ENCODE data around the gene TRIO. TPM values are rescaled to one million over a fixed set of nuclear protein-coding genes. Genes with fewer than 3 reads are reported as not detected.
A peak's percentile ranks its signal among the peaks of the same experiment; 100 is the strongest.

Gene TRIO
- total RNA-seq, 3 donors from 2014 or later (not counting 1 experiment from before 2014, with no cell fraction given) = 84.6 to 136 (median 94.3) TPM

GRCh38 chr5:14331386-14331781 lies 188.2 kb downstream of the TRIO start:
- no peak for TF ChIP-seq CTCF (IDR thresholded peaks at IDR 0.05)
- WGBS (ENCODE audit: insufficient coverage) = 5% methylated on average over 4 of the region's 4 CpGs
- DNase-seq (no peak), ATAC-seq (peak in 2 of 3 donors; percentile 33 to 36)
- Histone ChIP-seq H3K9me3 (ENCODE audit: control insufficient read depth, insufficient read depth, low read length) (no peaks in the 10 kb centered on the region), H3K27ac (ENCODE audit: low read length) (no peak overlapping the region), H3K4me1 (ENCODE audit: control insufficient read depth, insufficient read depth, low read length) (peaks cover 8% of the 10 kb centered on the region), H3K36me3 (ENCODE audit: control insufficient read depth, insufficient read depth, low read length) (no peaks in the 10 kb centered on the region), H3K27me3 (ENCODE audit: control insufficient read depth, insufficient read depth, low read length) (no peaks in the 10 kb centered on the region), H3K4me3 (ENCODE audit: low read length) (no peak overlapping the region)
- no peak overlapping the region for H3K4me3 Mint-ChIP-seq
- no peaks in the 10 kb centered on the region for H3K27me3 Mint-ChIP-seq (ENCODE audit: low read depth in 2 of 2)
- H3K4me1 Mint-ChIP-seq = peaks cover 19 to 21% of the 10 kb centered on the region in 2 donors
- intact Hi-C loops (cut with micrococcal nuclease) = no loop called here
- no peak overlapping the region for H3K27ac Mint-ChIP-seq
- no peaks in the 10 kb centered on the region for H3K9me3 Mint-ChIP-seq
- no peaks in the 10 kb centered on the region for H3K36me3 Mint-ChIP-seq

- H3K4me3 ChIP-seq (ENCODE audit: low read length) = no peak overlapping the region
- H3K27me3 Mint-ChIP-seq (ENCODE audit: low read depth in 2 of 2) = no peaks in the 10 kb centered on the region
- no peaks in the 10 kb centered on the region for H3K9me3 Mint-ChIP-seq
- ATAC-seq (no peak), DNase-seq (no peak)
- H3K36me3 ChIP-seq (ENCODE audit: control insufficient read depth, insufficient read depth, low read length) = no peaks in the 10 kb centered on the region
- no peak overlapping the region for H3K27ac Mint-ChIP-seq
- peaks cover 19 to 21% of the 10 kb centered on the region in 2 donors for H3K4me1 Mint-ChIP-seq
- WGBS (ENCODE audit: insufficient coverage) = 93% methylated on average over 6 of the region's 6 CpGs
- no peak for TF ChIP-seq CTCF (IDR thresholded peaks at IDR 0.05)
- H3K4me1 ChIP-seq (ENCODE audit: control insufficient read depth, insufficient read depth, low read length) = peaks cover 8% of the 10 kb centered on the region
- intact Hi-C loops (cut with micrococcal nuclease) = no loop called here
- no peak overlapping the region for H3K27ac ChIP-seq (ENCODE audit: low read length)
- no peaks in the 10 kb centered on the region for H3K27me3 ChIP-seq (ENCODE audit: control insufficient read depth, insufficient read depth, low read length)
- H3K9me3 ChIP-seq (ENCODE audit: control insufficient read depth, insufficient read depth, low read length) = no peaks in the 10 kb centered on the region
- H3K4me3 Mint-ChIP-seq = peak overlapping the region; percentile 13
- no peaks in the 10 kb centered on the region for H3K36me3 Mint-ChIP-seq
These were observed 189.0 kb downstream of the TRIO start for GRCh38 chr5:14332038-14332631.

- no peaks in the 10 kb centered on the region for H3K27me3 Mint-ChIP-seq (ENCODE audit: low read depth in 2 of 2)
- Histone ChIP-seq H3K9me3 (ENCODE audit: control insufficient read depth, insufficient read depth, low read length) (no peaks in the 10 kb centered on the region), H3K36me3 (ENCODE audit: control insufficient read depth, insufficient read depth, low read length) (peaks cover 4% of the 10 kb centered on the region), H3K27ac (ENCODE audit: low read length) (no peak overlapping the region), H3K4me1 (ENCODE audit: control insufficient read depth, insufficient read depth, low read length) (peaks cover 8% of the 10 kb centered on the region), H3K27me3 (ENCODE audit: control insufficient read depth, insufficient read depth, low read length) (no peaks in the 10 kb centered on the region), H3K4me3 (ENCODE audit: low read length) (no peak overlapping the region)
- intact Hi-C loops (cut with micrococcal nuclease) = no loop called here
- H3K4me3 Mint-ChIP-seq = no peak overlapping the region
- H3K9me3 Mint-ChIP-seq = no peaks in the 10 kb centered on the region
- WGBS (ENCODE audit: insufficient coverage) = 95% methylated on average over 10 of the region's 10 CpGs
- DNase-seq (no peak), ATAC-seq (no peak)
- no peaks in the 10 kb centered on the region for H3K36me3 Mint-ChIP-seq
- peaks cover 19 to 21% of the 10 kb centered on the region in 2 donors for H3K4me1 Mint-ChIP-seq
- TF ChIP-seq CTCF (IDR thresholded peaks at IDR 0.05) = no peak
- H3K27ac Mint-ChIP-seq = no peak overlapping the region
These were observed 189.6 kb downstream of the TRIO start for GRCh38 chr5:14332746-14333145.

GRCh38 chr5:14337593-14337992 lies 194.5 kb downstream of the TRIO start:
- H3K36me3 ChIP-seq (ENCODE audit: control insufficient read depth, insufficient read depth, low read length) = peaks cover 6% of the 10 kb centered on the region

More at GRCh38 chr5:14337593-14337992, 194.5 kb downstream of the TRIO start:
- 95% methylated on average over 7 of the region's 7 CpGs for WGBS (ENCODE audit: insufficient coverage)
- H3K27ac Mint-ChIP-seq = no peak overlapping the region
- H3K4me1 Mint-ChIP-seq = no peaks in the 10 kb centered on the region
- H3K4me3 Mint-ChIP-seq = no peak overlapping the region
- no peak for DNase-seq
- no peaks in the 10 kb centered on the region for H3K9me3 ChIP-seq (ENCODE audit: control insufficient read depth, insufficient read depth, low read length)
- H3K4me1 ChIP-seq (ENCODE audit: control insufficient read depth, insufficient read depth, low read length) = peaks cover 7% of the 10 kb centered on the region
- no peak overlapping the region for H3K27ac ChIP-seq (ENCODE audit: low read length)
- ATAC-seq = no peak
- no peak for TF ChIP-seq CTCF (IDR thresholded peaks at IDR 0.05)
- intact Hi-C loops (cut with micrococcal nuclease) = no loop called here
- H3K9me3 Mint-ChIP-seq = no peaks in the 10 kb centered on the region
- H3K27me3 Mint-ChIP-seq (ENCODE audit: low read depth in 2 of 2) = no peaks in the 10 kb centered on the region
- no peak overlapping the region for H3K4me3 ChIP-seq (ENCODE audit: low read length)
- H3K27me3 ChIP-seq (ENCODE audit: control insufficient read depth, insufficient read depth, low read length) = no peaks in the 10 kb centered on the region
- H3K36me3 Mint-ChIP-seq = no peaks in the 10 kb centered on the region
